Measurements from ENCODE around the gene CHN1. TPM values are rescaled to one million over a fixed set of nuclear protein-coding genes. Genes with fewer than 3 reads are reported as not detected.

CHN1 gene
- total RNA-seq, 1 donor from 2014 or later = 16.8 TPM

DNA sequence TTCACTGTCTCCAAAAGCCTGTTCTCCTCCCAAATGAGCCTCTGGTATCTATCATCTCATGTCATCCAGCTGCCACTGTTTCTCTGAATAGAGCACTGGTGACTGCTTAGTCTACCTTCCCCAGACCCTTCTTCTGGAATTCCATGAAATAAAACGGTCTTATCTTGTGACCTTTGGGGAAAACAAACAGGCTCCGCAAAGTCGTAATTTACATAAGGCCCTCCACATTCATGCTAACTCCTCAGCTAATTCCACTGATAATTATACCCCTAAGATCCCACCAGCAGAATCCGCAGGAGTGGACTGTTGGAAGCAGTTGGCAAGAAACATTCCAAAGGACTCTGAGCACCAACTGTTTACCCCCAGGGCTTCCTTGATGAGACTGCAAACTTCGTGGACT, 33.9 kb upstream of the CHN1 start:
- TF ChIP-seq, protein P1, sequence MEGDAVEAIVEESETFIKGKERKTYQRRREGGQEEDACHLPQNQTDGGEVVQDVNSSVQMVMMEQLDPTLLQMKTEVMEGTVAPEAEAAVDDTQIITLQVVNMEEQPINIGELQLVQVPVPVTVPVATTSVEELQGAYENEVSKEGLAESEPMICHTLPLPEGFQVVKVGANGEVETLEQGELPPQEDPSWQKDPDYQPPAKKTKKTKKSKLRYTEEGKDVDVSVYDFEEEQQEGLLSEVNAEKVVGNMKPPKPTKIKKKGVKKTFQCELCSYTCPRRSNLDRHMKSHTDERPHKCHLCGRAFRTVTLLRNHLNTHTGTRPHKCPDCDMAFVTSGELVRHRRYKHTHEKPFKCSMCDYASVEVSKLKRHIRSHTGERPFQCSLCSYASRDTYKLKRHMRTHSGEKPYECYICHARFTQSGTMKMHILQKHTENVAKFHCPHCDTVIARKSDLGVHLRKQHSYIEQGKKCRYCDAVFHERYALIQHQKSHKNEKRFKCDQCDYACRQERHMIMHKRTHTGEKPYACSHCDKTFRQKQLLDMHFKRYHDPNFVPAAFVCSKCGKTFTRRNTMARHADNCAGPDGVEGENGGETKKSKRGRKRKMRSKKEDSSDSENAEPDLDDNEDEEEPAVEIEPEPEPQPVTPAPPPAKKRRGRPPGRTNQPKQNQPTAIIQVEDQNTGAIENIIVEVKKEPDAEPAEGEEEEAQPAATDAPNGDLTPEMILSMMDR (IDR thresholded peaks at IDR 0.05) = no peak
- intact Hi-C loops (cut with DNase I) = no loop called here

GRCh38 chr2:175037941-175038340, 32.8 kb upstream of the CHN1 start:
- Histone ChIP-seq H3K27ac (no peak overlapping the region), H3K4me3 (no peak overlapping the region), H3K27me3 (ENCODE audit: low read depth) (no peaks in the 10 kb centered on the region), H3K9me3 (no peaks in the 10 kb centered on the region), H3K36me3 (no peaks in the 10 kb centered on the region), H3K4me1 (peaks cover 13% of the 10 kb centered on the region)
- TF ChIP-seq, protein P1 (IDR thresholded peaks at IDR 0.05) = no peak
- ATAC-seq (no peak), DNase-seq (no peak)
- intact Hi-C loops (cut with DNase I) = no loop called here

More for the DNA sequence above, 33.9 kb upstream of the CHN1 start:
- H3K4me1 ChIP-seq = peaks cover 13% of the 10 kb centered on the region
- no peak overlapping the region for H3K27ac ChIP-seq
- no peaks in the 10 kb centered on the region for H3K36me3 ChIP-seq
- no peak for ATAC-seq
- H3K9me3 ChIP-seq = no peaks in the 10 kb centered on the region
- no peak overlapping the region for H3K4me3 ChIP-seq
- DNase-seq = no peak
- no peaks in the 10 kb centered on the region for H3K27me3 ChIP-seq (ENCODE audit: low read depth)

DNA sequence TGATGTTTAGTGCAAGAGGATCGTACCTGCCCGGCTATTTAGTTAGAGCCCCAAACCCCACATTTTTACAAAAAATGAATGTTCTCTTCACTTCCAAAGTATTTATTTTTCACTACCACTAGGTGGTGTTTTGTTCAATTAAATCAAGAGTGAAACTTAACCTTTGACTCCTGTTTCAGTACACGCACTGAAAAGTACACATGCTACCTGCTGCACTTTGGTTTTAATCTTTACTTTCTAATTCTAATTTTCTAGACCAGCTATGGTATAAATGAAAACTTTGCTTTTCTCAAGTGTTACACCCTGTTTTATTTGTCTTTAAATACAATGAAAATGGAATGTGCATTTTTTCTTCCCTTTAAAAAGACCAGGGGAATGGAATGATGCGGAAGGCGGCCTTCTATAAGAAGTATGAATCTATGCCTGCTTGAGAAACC, 31.4 kb upstream of the CHN1 start:
- no peaks in the 10 kb centered on the region for H3K27me3 ChIP-seq (ENCODE audit: low read depth)
- no peak overlapping the region for H3K4me3 ChIP-seq
- no peak for DNase-seq
- TF ChIP-seq, protein P1 (IDR thresholded peaks at IDR 0.05) = peak; percentile 55
- no peaks in the 10 kb centered on the region for H3K9me3 ChIP-seq
- ATAC-seq = peak in 1 of 2 donors; percentile 48
- peaks cover 13% of the 10 kb centered on the region for H3K4me1 ChIP-seq
- intact Hi-C loops (cut with DNase I) = no loop called here
- H3K36me3 ChIP-seq = no peaks in the 10 kb centered on the region
- H3K27ac ChIP-seq = no peak overlapping the region

DNA sequence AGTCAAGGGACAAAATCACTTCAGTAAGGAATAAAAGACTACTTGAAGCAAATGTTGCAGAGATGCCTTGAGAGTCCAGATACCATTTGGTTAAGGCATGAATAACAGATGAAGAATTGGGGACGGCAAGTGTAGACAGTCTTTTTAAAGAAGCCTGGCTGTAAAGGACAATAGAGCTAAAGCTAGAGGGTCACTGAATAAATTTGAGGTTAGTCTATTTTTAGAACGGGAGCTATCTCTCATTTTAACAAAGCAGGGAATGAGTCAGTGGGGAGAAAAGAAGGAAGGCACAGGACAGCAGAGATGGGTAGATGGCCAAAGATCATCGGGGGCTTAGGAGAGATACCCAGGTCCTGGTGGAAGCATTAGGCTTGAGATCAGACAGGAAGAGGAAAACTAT, 30.6 kb upstream of the CHN1 start:
- Histone ChIP-seq H3K27ac (no peak overlapping the region), H3K36me3 (no peaks in the 10 kb centered on the region), H3K4me1 (peaks cover 13% of the 10 kb centered on the region), H3K27me3 (ENCODE audit: low read depth) (no peaks in the 10 kb centered on the region), H3K9me3 (no peaks in the 10 kb centered on the region), H3K4me3 (no peak overlapping the region)
- DNase-seq = no peak
- TF ChIP-seq, protein P1 (IDR thresholded peaks at IDR 0.05) = no peak
- intact Hi-C loops (cut with DNase I) = no loop called here
- ATAC-seq = no peak

DNA sequence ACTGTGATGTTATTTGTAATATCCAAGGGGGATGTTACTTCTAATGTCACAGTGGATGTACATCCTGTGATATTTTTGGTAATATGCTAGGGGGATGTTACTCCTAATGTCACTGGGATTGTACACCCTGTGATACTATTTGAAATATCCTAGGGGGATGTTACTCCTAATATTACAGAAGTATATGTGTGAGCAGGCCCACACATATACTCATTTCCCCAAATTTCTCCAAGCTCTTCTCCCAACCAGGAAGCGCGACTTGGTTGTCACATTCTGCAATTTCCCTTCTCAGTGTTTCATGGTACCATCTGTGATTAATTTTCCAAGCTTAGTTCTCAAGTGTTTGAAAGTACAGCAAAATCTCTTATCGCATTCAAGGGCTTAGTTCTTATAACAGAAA, 29.5 kb upstream of the CHN1 start:
- H3K36me3 ChIP-seq = no peaks in the 10 kb centered on the region
- TF ChIP-seq, protein P1 (IDR thresholded peaks at IDR 0.05) = no peak
- H3K9me3 ChIP-seq = no peaks in the 10 kb centered on the region
- no peaks in the 10 kb centered on the region for H3K27me3 ChIP-seq (ENCODE audit: low read depth)
- intact Hi-C loops (cut with DNase I) = no loop called here
- no peak overlapping the region for H3K4me3 ChIP-seq
- no peak for DNase-seq
- no peak overlapping the region for H3K27ac ChIP-seq
- ATAC-seq = no peak
- peaks cover 13% of the 10 kb centered on the region for H3K4me1 ChIP-seq
